ENCODE data around the gene KRTCAP3. TPM values are rescaled to one million over a fixed set of nuclear protein-coding genes. Genes with fewer than 3 reads are reported as not detected.

KRTCAP3 gene
- polyA plus RNA-seq = 1.6 TPM

- Mint-ChIP-seq H3K4me1 (peaks cover 0 to 5% (median 2%) of the 10 kb centered on the region in 3 donors), H3K27me3 (no peaks in the 10 kb centered on the region), H3K27ac (peak within 1 kb of the TSS; percentile 38 to 93 (median 39)), H3K9me3 (no peaks in the 10 kb centered on the region), H3K4me3 (peak within 1 kb of the TSS in 3 of 4 donors; percentile 33 to 79 (median 48)), H3K36me3 (peaks cover 3% of the 10 kb centered on the region)
Measured at GRCh38 chr2:27441958-27442919, at the start of gene KRTCAP3. Gene KRTCAP3 (plus strand): TSS chr2:27442381. CDS start chr2:27442413, 32 bp downstream.

GRCh38 chr2:27393225-27393624, 49.0 kb upstream of the KRTCAP3 start:
- Mint-ChIP-seq H3K4me3 (no peak overlapping the region), H3K27ac (no peak overlapping the region), H3K36me3 (peaks cover 9% of the 10 kb centered on the region), H3K4me1 (peaks cover 4 to 16% (median 15%) of the 10 kb centered on the region in 3 donors), H3K27me3 (no peaks in the 10 kb centered on the region), H3K9me3 (no peaks in the 10 kb centered on the region)

GRCh38 chr2:27398962-27399361, 43.2 kb upstream of the KRTCAP3 start:
- peaks cover 11 to 21% (median 18%) of the 10 kb centered on the region in 3 donors for H3K4me1 Mint-ChIP-seq
- peaks cover 11% of the 10 kb centered on the region for H3K36me3 Mint-ChIP-seq
- peak overlapping the region in 2 of 4 donors; percentile 10 to 46 for H3K4me3 Mint-ChIP-seq
- no peaks in the 10 kb centered on the region for H3K27me3 Mint-ChIP-seq
- H3K9me3 Mint-ChIP-seq = no peaks in the 10 kb centered on the region
- H3K27ac Mint-ChIP-seq = no peak overlapping the region

GRCh38 chr2:27400348-27401135, 41.6 kb upstream of the KRTCAP3 start:
- Mint-ChIP-seq H3K9me3 (no peaks in the 10 kb centered on the region), H3K4me1 (peaks cover 11 to 22% (median 18%) of the 10 kb centered on the region in 3 donors), H3K36me3 (peaks cover 9% of the 10 kb centered on the region), H3K27ac (peak overlapping the region in 2 of 3 donors; percentile 39 to 79), H3K4me3 (no peak overlapping the region), H3K27me3 (no peaks in the 10 kb centered on the region)

GRCh38 chr2:27407798-27408491, 34.2 kb upstream of the KRTCAP3 start:
- peak overlapping the region; percentile 67 to 83 (median 69) for H3K27ac Mint-ChIP-seq
- H3K4me1 Mint-ChIP-seq = peaks cover 18 to 25% (median 23%) of the 10 kb centered on the region in 3 donors
- peaks cover 2% of the 10 kb centered on the region for H3K27me3 Mint-ChIP-seq

GRCh38 chr2:27408601-27409320, 33.4 kb upstream of the KRTCAP3 start:
- Mint-ChIP-seq H3K9me3 (peaks cover 0 to 1% (median 0%) of the 10 kb centered on the region in 3 donors), H3K27ac (peak overlapping the region in 1 of 3 donors; percentile 83), H3K36me3 (no peaks in the 10 kb centered on the region), H3K27me3 (peaks cover 2% of the 10 kb centered on the region), H3K4me1 (peaks cover 18 to 25% (median 23%) of the 10 kb centered on the region in 3 donors), H3K4me3 (peak overlapping the region; percentile 88 to 96 (median 94))

More at GRCh38 chr2:27407798-27408491, 34.2 kb upstream of the KRTCAP3 start:
- Mint-ChIP-seq H3K9me3 (peaks cover 0 to 1% (median 0%) of the 10 kb centered on the region in 3 donors), H3K36me3 (no peaks in the 10 kb centered on the region), H3K4me3 (peak overlapping the region; percentile 88 to 96 (median 94))

- Mint-ChIP-seq H3K36me3 (no peaks in the 10 kb centered on the region), H3K9me3 (peaks cover 0 to 1% (median 0%) of the 10 kb centered on the region in 3 donors)
Measured at GRCh38 chr2:27409321-27410073, 32.7 kb upstream of the KRTCAP3 start, which contains the start of gene PPM1G. Gene PPM1G (minus strand): TSS chr2:27409591. CDS start chr2:27409422, 169 bp downstream.

GRCh38 chr2:27412419-27413152, 29.6 kb upstream of the KRTCAP3 start:
- Mint-ChIP-seq H3K9me3 (peaks cover 0 to 1% (median 0%) of the 10 kb centered on the region in 3 donors), H3K27me3 (peaks cover 5% of the 10 kb centered on the region), H3K4me3 (peak overlapping the region in 1 of 4 donors; percentile 55), H3K36me3 (no peaks in the 10 kb centered on the region), H3K27ac (no peak overlapping the region), H3K4me1 (peaks cover 10 to 18% (median 13%) of the 10 kb centered on the region in 3 donors)

More at GRCh38 chr2:27409321-27410073, 32.7 kb upstream of the KRTCAP3 start, which contains the start of gene PPM1G:
- Mint-ChIP-seq H3K4me3 (peak within 1 kb of the TSS; percentile 88 to 96 (median 95)), H3K27me3 (peaks cover 2% of the 10 kb centered on the region), H3K4me1 (peaks cover 18 to 23% (median 22%) of the 10 kb centered on the region in 3 donors), H3K27ac (peak within 1 kb of the TSS; percentile 94 to 95 (median 94))

- Mint-ChIP-seq H3K4me1 (peaks cover 0 to 4% (median 1%) of the 10 kb centered on the region in 3 donors), H3K9me3 (no peaks in the 10 kb centered on the region), H3K4me3 (no peak overlapping the region), H3K27ac (peak overlapping the region in 1 of 3 donors; percentile 28), H3K36me3 (no peaks in the 10 kb centered on the region), H3K27me3 (peaks cover 5% of the 10 kb centered on the region)
Measured at GRCh38 chr2:27416151-27416550, 26.0 kb upstream of the KRTCAP3 start.

- peaks cover 2% of the 10 kb centered on the region for H3K36me3 Mint-ChIP-seq
- no peak overlapping the region for H3K4me3 Mint-ChIP-seq
- H3K27ac Mint-ChIP-seq = no peak overlapping the region
- H3K27me3 Mint-ChIP-seq = peaks cover 3% of the 10 kb centered on the region
- no peaks in the 10 kb centered on the region for H3K4me1 Mint-ChIP-seq
- H3K9me3 Mint-ChIP-seq = no peaks in the 10 kb centered on the region
Measured at GRCh38 chr2:27420996-27421395, 21.2 kb upstream of the KRTCAP3 start.

- Mint-ChIP-seq H3K9me3 (no peaks in the 10 kb centered on the region), H3K36me3 (peaks cover 2% of the 10 kb centered on the region), H3K4me3 (no peak overlapping the region), H3K4me1 (no peaks in the 10 kb centered on the region), H3K27me3 (peaks cover 3% of the 10 kb centered on the region), H3K27ac (no peak overlapping the region)
Measured at GRCh38 chr2:27421660-27422250, 20.4 kb upstream of the KRTCAP3 start.

- no peaks in the 10 kb centered on the region for H3K9me3 Mint-ChIP-seq
- H3K4me3 Mint-ChIP-seq = no peak overlapping the region
- no peak overlapping the region for H3K27ac Mint-ChIP-seq
- peaks cover 4 to 5% (median 4%) of the 10 kb centered on the region in 3 donors for H3K4me1 Mint-ChIP-seq
- peaks cover 2% of the 10 kb centered on the region for H3K36me3 Mint-ChIP-seq
- H3K27me3 Mint-ChIP-seq = no peaks in the 10 kb centered on the region
Measured at GRCh38 chr2:27422958-27423357, 19.2 kb upstream of the KRTCAP3 start.

Data from IgD-negative memory B cell (primary cell).